NCI-H2196 treated with DMSO at 0.1 percent for 48 hours (cell line): ENCODE data around the gene NFKB1.
"Not testable (repeated sequence)": the region's sequence is repeated elsewhere in the genome, so short reads cannot be mapped to it uniquely, and the experiment has no call there.

Experiments
- DNase-seq: peaks from one replicate; lab custom pipeline; 2025; ENCODE audit not compliant: unreplicated experiment; lab: John Stamatoyannopoulos, UW

NFKB1 gene

DNA sequence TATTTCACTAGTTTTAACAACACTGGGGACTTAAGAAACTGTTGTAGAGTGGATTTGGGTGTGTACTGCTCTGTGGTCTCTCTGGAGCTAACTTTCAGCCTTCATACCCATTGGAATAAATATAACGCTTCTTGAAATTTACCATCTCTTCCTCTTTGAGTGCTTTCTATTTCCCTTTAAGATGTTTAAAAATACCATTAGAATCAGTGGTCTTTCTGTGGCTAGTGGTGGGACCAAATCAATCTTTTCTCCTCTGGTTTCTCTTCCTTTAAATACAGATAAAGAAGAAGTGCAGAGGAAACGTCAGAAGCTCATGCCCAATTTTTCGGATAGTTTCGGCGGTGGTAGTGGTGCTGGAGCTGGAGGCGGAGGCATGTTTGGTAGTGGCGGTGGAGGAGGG is 92.0 kb downstream of the NFKB1 start:
- no peak for DNase-seq

DNA sequence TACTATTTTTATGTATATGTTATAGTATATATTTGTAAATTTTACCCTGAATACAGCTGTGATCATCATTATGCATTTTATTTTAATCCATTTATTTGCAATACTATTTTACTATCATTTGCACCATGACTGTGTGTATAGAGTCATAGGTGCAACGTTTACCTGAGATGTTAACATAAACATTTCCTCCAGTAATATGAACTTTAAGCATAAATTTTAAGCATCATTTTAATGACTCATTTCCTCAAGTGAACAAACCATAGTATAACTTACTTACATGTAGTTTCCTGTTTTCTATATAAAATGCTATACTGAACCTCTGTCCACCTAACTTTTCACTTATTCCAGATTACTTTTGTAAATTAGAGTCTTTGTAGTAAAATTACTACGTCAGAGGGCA is 92.8 kb downstream of the NFKB1 start:
- no peak for DNase-seq

DNA sequence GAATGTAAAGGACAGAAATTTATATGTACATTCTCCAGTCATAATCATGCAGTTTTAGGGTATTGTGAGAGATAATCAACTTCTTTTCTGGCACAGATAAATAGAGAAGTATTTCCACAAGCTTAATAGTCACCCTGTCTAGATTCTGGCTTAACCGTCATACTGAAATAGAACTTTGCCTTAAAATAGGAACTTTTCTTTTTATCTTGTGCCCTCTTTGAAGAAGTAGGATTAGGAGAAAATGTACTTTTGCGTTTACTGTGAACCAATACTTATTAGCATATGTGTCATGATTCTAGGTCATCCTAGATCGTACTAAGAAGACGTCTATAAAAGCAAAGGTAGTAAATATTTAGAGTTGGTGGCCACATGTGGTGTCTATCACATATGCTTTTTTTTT is 95.4 kb downstream of the NFKB1 start:
- DNase-seq: no peak

DNA sequence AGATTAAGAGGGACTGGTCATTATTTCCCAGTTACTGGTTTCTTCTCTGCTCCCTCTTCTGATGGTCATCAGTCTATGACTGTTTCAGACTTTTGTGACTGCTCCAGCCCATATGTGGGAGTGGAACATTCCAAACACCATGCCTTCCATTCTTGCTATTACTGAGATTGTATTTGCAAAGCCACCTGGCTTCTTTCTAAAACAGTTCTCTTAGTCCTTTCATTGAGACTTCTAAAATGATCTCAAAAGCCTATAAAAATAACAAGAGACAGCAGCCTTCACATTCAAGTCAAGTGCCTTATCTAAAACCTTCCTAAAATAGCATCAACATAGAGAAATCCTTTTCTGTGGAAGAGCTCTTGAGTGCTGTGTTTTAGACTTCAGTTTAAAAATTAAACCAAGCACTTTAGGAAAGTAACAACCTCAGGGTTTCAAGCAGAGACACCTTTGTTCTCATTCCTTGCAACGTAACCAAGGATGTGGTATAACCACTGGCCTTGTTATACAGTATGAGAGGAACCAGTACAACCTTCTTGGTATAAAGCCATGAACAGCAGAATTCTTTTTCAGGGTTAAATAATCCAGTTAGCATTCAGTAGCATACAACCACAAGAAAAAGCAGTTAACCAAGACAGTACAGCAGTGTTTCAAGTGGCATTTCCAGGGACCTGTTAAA is 97.1 kb downstream of the NFKB1 start:
- no peak for DNase-seq

DNA sequence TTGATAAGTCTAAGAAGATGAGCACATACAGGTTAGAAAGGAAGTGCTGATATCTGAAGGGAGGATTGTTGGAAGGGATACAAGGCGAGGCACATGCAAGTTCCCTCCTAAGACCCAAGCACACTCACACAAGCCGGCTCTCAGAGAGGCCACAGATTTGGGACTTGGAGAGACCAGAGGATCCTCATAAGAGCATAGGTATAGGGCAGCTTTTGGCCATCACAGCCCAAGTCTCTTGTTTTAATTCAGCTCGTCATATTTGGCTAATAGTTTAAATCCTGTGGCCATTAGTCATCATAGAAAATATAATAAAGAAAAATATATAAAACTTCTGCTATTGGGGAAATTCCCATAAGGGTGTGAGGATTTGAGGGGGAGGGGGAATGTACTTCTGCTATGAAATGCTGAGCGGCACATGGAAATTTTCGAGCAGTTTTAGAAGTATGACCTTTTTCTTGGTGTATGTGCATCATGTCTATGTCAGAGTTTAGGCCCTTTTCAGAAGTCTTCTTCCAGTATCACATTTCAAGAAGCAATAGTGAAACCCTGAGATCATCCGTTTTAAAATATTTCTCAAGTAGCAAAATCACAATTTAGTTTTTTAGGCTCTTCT is 97.7 kb downstream of the NFKB1 start:
- no peak for DNase-seq

DNA sequence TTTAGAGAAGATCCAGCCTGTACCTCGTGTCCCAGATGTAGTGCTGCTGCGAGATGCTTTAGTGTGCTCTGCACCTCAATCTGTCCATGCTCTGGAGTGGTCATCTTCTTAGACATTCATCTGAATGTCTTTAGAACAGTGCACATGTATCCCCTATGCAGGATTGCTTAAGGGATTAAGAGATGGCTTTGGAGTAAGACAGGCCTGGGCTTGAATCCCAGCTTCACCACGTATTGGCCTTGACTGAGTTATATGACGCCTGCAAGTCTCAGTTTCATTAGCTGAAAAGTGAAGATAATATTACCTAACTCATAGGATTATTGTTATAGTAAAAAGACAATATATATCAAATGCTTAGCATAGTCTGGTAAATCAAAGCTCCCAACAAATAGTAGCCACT is 98.3 kb downstream of the NFKB1 start:
- no peak for DNase-seq

DNA sequence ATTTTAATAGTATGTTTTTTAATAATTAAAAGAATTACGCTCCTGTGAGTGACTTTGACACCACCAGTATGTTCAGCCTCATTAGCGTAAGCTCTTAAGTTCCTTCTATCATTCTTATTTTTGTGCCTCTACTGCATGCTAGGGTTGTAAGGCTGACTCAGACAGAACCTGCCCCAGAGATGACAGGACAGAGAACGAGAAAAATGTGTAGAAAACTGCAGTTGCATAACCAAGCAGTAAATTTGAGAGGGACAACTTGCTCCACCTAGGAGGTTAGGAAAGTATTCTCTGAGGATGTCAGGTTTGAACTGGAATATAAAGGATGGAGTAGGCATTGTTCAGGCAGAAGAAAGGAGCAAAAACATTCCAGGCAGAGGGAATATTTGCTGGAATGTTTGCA is 98.7 kb downstream of the NFKB1 start:
- DNase-seq: no peak

DNA sequence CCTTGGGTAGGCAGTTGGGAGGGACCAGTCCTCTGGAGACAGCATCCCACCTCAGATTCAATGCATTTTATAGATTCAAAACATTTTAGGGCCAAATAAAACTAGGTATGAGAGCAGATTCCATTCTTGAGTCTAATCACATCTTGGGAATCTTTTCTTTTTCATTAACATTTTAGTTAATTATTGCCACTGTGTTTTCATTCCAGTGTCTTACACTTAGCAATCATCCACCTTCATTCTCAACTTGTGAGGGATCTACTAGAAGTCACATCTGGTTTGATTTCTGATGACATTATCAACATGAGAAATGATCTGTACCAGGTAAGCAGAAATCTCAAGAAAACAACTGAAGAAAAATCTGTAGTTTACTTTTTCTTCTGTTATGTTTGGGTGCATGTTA is 99.5 kb downstream of the NFKB1 start:
- DNase-seq: no peak

DNA sequence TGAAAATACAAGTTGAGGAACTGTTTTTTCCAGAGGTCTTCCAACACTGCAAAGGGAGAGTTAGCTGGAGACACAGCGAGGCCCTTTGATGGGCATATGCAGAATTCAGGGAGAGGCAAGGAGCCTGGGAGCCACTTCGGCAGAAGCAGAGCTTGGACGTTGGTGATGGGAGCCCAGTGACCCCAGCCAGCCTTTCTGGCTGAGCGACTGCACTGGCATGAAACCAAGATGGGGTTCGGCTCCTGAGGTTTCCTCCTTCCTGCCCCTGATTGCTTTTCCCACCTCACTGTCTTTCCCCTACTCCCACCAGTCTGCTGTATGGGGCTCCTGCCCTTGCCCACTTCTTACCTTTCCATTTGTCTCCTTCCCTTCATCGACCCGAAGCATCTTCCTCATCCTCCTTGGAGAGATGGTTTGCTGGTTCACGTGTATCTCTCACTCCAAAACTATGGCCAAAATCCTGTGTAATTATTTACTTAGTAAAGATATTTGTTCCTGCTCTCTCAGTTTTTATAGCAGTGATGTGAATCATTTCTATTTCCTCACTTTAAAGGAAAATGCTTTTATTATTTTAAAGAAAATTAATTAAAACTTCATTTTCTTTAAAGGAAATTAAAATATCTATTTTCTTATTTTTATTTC is 100.5 kb downstream of the NFKB1 start:
- no peak for DNase-seq

DNA sequence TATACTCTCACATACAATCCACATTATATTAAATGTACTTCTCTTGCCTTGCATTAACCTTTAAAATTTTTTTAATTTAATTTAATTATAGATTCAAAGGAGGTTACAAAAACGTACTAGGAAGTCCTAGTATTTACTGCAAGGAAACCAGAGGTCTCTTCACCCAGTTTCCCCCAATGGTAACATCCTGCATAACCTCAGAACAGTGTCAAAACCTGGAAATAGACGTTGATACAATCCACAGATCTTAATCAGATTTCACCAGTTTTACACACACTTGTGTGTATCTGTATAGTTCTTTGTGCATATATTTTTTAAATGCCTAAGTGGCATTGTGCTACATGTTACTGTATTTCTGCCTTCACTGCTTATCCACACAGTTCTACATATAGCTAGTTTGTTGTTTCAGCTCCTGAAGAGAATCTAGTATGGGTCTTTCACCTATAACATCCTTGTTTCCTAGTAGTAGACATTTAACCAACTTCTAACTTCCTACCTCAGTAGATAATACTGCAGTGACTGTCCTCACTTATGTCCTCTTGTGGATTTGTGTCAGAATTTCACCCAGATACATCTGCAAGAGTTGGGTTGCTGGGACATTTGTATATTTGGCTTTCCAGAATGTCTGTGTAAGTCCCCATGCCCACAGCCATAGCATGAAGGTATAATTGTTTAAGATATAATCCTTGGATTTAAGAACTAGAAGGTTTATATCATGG is 103.2 kb downstream of the NFKB1 start:
- no peak for DNase-seq

DNA sequence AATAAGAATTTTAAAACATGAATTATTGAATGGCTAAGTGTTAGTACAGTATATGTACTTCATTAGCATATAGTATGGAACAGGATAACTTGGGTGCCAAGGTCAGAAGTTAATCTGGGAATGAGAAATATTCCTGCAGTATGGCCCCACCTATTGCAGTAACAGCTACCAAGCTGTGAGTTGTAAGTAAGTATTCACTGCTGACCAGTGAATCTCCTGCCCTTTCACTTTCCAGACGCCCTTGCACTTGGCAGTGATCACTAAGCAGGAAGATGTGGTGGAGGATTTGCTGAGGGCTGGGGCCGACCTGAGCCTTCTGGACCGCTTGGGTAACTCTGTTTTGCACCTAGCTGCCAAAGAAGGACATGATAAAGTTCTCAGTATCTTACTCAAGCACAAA is 105.1 kb downstream of the NFKB1 start:
- DNase-seq: no peak

DNA sequence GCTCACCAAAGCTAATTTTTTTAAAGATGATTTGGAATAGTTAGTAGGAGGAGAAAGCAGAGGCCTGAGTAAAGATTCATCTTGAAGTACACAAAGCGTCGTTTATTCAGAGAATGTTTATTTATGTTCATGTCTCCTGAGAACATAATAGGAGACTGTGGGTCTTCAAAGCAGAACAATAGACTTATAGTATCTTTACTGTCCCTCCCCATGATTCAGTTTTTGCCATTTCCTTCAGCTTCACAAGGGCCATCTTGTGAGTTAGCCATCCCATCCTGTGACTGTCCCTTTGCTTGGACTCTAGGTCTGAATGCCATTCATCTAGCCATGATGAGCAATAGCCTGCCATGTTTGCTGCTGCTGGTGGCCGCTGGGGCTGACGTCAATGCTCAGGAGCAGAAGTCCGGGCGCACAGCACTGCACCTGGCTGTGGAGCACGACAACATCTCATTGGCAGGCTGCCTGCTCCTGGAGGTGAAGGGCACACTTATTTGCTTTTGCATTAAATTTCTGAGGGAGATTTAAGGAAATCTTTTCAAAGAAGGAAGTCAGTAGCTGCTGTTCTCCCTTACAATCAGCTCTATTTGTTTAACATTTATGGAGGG is 105.8 kb downstream of the NFKB1 start:
- no peak for DNase-seq

DNA sequence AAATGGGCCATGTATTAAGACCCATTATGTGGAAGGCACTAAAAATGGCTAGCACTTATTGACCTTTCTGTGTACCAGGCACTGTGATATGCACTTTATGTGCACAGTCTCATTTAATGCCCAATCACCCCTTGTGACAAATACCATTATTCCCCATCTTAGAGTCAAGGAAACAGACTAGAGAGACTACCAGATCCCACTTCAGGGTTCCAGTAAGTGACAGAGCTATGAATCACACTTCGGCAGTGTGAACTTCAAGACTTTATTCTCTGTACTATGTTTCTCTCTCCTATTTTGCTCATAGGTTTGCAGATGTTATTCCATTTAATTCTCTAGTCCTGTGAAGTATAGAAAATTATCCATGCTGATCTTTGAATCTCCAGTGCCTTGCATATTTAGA is 107.0 kb downstream of the NFKB1 start:
- no peak for DNase-seq

DNA sequence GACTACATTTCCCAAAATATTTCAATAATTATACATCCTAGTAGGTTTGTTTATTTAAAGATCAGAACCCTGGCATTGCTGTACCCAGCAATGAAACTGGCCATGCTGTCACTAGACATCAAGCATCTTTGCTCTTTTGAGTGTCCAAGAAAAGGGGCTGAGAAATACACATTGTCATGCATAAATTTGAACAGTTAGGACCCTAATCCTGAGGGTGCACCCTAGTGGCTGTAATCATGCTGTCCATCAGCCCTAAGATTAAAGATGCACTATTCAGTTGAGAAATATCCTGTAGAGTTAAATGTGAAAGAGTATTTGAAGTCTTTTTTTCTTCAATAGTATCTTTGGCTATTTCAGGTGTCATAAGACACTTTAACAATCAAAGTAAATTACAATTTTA is 108.8 kb downstream of the NFKB1 start:
- no peak for DNase-seq

DNA sequence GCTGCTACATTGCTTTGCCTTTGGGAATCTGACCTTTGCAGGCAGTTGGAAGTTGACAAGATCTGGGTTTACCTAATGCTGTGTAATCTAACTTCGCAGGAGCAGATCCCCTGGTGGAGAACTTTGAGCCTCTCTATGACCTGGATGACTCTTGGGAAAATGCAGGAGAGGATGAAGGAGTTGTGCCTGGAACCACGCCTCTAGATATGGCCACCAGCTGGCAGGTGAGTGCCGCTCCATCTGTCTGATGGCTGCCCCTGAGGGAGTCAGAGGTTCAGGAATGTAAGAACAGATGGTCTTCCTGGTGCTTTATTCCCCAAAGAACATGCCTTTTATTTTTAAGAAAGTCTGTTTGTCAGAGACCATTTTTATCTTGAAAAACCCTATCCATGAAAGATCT is 109.3 kb downstream of the NFKB1 start:
- DNase-seq: no peak

DNA sequence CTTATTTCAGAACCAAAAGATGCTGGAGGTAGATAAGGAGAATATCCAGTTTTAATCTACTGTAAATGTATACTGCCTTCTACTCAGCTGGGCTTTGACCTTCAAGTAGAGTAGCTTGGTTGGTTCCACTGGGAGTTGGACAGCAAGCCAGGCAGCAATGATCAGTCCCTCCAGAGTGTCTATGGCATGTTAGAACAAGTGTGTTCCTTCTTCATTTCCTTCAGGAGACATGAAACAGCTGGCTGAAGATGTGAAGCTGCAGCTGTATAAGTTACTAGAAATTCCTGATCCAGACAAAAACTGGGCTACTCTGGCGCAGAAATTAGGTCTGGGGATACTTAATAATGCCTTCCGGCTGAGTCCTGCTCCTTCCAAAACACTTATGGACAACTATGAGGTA is 111.1 kb downstream of the NFKB1 start:
- DNase-seq: no peak

DNA sequence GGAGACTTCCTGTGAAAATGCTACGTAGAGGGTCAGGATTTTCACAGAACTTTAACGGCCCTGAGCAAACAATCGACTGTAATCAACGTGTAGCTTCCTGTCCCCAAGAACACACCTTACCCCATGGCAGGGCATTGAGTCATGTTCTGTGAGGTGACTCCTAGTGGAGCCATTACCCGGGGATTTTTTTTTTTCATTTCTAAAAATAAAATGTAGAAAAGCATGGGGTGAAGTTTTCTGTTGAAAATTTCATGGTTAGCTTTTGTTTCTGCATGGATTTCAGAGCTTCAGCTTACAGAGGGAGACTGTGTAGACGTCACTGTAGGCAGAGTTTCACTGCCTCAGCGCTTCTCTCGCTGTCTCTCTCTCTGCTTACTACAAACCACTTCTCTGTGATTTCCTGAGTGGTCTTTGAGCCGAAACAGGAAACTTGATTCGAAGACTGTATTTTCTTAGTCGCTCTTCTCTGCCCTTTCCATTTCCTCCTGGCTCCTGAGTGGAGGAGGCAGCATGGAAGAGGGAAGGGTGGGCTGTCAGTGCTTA is 111.7 kb downstream of the NFKB1 start:
- DNase-seq: no peak

DNA sequence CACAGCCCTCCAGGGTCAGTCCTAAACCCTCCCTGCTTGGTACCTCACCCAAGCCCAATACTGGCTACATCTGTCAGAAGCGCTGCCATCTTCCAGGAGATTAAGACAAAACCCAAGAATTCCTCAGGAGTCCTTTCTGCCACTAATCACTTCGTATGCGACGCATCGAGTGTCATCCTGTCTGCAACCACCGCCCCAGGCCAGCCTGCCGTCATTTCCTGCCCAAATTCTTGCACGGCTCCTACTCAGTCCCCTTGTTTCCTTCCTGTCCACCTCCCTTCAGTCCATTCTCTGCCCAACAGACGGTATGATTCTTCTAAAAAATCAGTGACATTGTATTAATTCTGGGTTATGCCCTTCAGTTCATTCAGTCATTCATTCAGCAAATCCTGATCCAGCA is 113.6 kb downstream of the NFKB1 start:
- no peak for DNase-seq

DNA sequence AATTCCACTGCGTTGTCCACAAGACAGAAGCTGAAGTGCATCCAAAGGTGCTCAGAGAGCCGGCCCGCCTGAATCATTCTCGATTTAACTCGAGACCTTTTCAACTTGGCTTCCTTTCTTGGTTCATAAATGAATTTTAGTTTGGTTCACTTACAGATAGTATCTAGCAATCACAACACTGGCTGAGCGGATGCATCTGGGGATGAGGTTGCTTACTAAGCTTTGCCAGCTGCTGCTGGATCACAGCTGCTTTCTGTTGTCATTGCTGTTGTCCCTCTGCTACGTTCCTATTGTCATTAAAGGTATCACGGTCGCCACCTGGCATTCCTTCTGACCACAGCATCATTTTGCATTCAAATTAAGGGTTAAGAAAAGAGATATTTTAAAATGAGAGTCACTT is 115.5 kb downstream of the NFKB1 start:
- DNase-seq: no peak

DNA sequence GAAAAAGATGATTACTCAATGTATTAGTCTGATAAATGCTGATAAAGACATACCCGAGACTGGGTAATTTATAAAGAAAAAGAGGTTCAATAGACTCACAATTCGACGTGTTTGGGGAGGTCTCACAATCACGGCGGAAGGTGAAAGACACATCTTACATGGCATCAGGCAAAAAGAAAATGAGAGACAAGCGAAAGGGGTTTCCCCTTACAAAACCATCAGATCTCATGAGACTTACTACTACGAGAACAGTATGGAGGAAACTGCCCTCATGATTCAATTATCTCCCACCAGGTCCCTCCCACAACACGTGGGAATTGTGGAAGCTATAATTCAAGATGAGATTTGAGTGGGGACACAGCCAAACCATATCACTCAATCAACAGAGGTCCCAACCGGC is 117.9 kb downstream of the NFKB1 start:
- DNase-seq: not testable (repeated sequence)
